Effector CD4-positive, alpha-beta T cell (primary cell): ENCODE results near the gene SCGB1A1.
"Not testable (repeated sequence)": the region's sequence is repeated elsewhere in the genome, so short reads cannot be mapped to it uniquely, and the experiment has no call there.

Source experiments
- DNase-seq: peaks from one replicate; pipeline ENCODE4 v3.0.0-alpha.2; 2020

The SCGB1A1 gene

DNA sequence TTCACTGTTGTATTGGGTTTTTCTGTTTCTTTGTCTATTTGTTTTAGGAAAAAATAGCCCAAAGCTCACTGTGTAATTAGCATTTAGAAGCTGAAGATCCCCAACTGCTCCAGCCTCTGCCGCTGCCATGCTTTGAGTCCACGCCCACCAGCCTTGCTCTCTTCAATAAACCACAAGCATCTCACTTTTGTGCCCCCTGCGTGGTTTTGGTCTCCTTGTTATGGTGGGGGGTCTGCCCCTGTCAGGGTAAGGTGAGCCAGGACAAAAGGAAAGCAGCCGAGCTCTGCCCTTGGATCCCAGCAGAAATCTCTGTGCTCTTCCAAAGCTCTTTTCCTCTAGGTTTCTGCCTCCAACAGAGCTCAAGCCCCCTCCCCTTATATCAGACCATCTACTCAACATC, 4.2 kb downstream of the SCGB1A1 start:
- no peak for DNase-seq

DNA sequence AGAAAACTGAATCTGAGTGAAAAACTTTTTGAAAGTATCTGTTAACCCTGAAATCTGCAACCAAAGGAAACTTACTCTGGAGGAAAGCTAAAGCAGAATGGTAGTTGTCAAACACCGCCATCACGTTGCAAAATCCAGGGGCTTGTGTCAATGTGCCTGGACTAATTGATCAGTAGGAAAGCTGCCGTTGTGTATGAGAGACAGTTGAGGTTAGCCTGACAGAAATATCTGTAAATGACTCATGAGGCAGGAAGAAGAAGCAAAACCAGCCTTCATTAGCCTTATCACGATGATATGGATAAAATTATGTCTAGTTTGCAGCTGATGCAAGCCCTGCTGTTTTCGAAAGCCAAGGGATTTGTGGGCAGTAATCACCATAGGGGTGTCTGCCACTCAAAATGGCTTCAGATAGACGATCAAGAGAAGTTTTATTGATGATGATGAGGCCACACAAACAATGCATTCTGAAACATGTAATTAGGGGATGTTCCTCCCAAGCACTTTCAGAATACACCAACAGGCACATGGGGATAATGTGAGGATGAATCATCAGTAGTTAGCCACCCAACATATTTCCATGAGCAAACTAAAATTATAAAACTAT, 8.9 kb downstream of the SCGB1A1 start:
- DNase-seq = no peak

DNA sequence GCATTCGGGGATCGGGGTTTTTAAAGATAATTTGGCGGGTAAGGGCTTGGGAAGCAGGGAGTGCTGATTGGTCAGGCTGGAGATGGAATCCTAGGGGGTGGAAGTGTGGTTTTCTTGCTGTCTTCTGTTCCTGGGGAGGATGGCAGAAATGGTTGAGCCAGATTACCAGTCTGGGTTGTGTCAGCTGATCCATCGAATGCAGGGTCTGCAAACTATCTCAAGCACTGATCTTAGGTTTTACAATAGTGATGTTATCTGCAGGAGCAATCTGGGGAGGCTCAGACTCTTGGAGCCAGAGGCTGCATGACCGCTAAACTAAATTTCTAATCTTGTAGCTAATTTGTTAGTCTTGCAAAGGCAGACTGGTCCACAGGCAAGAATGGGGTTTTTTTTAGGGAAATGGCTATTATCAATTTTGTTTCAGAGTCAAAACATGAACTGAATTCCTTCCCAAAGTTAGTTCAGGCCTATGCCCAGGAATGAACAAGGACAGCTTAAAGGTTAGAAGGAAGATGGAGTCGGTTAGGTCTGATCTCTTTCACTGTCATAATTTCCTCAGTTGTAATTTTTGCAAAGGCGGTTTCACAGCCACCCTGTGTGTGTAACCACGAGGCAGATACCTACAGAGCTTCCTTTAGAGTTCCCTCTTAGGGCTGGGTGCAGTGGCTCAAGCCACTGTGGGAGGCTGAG, 10.2 kb downstream of the SCGB1A1 start:
- no peak for DNase-seq

DNA sequence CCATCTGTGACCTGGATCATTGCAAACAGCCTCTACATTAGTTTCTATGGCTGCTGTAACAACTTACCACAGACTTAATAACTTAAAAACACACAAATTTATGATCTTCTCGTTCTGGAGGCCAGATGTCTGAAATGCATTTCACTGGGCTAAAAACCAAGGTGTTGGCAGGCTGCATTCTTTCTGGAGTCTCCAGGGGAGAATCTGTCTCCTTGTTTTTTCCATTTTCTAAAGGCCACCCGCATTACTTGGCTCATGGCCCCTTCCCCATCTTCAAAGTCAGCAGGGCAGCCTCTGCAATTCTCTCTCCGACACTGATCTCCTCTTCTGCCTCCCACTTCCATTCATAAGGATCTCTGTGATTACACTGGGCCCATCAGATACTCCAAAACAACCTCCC, 11.6 kb downstream of the SCGB1A1 start:
- no peak for DNase-seq

DNA sequence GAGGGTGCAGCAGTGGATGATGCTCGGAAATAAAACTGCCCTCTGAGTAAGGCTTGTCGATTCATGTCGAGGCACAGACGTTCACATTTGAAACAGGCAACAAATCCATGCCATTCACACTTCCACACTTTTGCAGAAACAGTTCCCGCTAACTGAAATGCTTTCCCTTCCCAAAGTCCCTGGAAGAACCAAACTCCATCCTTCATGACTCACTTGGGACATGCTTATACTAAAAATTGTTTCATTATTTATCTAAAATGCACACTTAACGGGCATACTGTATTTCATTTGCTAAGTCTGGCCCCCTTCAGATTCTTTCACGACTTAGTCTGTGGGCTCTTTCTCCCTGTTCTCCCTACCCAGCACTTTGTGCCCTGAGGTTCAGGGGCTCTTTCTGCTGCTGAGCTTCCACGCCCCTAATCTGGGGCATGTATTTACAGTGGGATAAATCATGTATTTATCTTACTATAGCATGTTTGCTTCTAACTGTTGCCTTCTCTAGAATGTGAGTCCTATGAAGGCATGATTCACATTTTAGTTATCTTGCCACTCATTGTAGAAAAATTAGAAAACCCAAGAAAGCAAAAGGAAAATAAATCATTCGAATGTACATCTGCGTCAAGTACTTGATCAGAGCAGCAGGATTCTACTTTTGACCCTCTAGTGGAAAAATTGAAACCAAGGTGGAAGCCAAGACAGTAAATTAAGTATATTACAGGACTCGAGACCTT, 12.5 kb downstream of the SCGB1A1 start:
- DNase-seq = no peak

DNA sequence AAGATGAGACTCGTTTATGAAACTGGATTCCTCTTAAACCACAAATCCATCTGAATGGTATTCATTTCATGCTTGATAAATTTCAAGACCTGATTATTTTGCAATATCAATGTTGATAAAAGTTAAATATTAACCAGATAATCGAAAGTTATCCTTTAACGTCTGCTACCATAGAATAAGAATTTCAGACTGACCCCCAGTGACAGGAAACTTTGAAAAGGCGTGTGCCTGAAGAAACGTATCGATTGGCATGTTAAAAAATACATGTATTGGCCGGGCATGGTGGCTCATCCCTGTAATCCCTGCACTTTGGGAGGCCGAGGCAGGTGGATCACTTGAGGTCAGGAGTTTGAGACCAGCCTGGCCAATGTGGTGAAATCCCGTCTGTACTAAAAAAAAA, 13.9 kb downstream of the SCGB1A1 start:
- DNase-seq = no peak

DNA sequence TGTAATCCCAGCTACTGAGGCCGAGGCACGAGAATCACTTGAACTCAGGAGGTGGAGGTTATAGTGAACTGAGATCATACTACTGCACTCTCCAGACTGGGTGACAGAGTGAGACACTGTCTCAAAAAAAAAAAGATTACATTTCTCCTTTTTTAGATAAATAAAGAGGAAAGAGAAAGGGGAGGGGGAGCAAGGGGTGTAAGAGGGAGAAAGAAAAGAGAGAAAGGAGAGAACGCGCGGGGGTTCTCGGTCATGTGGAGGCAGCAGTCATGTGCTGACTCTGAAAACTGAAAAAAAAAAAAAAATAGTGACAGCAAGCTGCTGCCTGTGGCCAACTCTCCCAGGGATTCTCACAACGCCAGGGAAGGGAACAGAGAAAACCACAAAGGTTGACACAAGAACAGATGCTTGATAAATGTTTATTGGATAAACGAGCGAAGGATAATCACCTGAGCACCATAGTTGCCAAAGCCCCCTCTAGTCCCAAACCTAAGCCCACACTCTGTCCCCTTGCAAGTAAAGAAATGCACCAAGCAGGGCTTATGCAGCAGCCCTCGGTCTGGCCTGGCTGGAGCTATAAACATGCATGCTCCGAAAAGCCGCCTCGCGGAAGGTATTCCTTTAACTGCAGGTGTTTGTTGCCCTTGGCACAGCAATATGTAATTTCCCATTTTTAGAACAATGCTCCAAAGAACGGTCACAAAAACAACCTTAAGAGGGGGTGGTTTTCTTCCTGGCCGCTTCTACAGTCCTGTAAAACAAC, 14.5 kb downstream of the SCGB1A1 start:
- DNase-seq = no peak

DNA sequence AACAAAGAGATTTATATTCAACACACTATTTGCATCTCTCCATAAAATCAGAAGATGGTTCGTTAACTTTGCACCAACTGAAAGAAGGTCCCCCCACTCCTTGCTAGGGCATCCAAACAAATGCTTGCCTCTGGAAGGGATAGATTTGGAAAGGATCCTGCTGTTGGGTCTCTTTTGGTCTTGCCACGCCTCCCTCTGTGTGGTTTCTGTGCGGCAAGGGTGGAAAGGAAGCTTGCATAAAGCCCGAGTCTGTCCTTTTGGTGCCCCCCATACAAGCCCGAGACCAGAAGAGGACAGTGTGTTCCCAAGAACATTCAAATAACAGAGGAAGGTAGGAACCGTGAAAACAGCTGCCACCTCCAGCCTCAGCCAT, 15.1 kb downstream of the SCGB1A1 start:
- no peak for DNase-seq

DNA sequence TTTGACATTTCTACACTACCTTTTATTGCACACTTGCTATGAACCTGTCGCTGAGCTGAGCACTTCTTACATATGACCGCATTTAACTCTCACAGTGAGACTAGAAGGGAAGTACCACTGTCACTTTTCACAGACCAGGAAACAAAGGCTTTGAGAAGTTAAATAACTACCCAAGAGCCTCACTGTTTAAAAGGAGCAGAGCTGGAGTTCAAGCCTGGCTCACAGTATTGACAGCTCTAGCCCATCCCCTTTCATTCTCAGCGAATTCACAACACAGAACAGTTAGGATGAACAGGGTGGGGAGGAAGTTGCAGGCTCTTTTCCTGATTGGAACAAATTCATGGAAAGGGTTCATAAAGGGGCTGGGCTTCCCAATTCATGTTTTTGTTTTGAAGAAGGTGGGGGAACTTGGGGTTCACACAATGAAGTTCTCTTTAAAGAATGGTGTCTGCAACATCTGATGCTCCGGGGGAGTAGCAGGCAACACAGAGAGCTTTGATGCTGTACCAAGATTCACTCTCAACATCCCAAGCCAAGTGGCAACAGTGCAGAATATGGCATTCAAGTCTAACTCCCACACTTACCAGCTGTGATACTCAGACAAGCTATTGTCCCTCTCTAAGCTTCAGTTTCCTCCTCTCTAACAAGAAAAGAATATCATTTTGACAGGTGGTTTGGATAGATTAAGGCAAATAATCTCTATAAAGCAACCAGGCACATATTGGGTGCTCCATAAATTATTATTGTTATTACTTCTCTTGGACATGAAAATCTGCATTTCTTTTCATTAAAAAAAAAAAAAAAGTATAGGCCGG, 17.2 kb downstream of the SCGB1A1 start:
- DNase-seq = no peak

DNA sequence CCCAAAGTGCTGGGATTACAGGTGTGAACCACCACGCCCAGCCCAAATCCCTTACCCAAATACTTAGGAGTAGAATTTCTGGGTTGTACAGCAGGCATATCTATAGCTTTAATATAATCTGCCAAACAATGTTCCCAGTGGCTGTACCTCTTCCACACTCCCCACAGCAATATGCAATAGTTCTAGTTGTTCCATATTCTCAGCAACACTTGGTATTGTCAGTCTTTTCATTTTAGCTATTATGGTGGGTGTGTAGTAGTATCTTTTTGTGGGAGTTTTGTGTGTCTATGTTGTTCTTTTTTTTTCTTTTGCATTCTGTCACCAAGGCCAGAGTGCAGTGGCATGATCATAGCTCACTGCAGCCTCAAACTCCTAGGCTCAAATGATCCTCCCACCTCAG, 18.8 kb downstream of the SCGB1A1 start:
- DNase-seq = no peak

DNA sequence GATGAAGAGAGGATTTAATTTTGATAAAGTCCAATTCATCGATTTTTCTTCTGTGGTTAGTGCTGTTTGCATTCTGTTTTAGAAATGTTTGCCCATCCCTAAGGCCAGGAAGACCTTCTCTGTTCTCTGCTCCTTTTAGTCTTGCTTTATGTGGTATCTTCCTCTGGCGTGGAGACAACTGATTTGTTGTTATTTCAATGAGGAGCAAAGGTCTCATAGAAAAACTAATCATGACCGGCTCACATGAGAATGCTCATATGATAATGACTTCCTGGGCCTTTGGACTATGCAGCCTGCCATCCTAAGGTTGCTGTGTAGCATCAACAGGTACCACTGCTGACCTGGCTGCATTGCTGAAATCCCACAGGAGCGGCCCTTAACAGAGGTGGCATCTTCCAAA, 19.8 kb downstream of the SCGB1A1 start:
- DNase-seq = no peak

DNA sequence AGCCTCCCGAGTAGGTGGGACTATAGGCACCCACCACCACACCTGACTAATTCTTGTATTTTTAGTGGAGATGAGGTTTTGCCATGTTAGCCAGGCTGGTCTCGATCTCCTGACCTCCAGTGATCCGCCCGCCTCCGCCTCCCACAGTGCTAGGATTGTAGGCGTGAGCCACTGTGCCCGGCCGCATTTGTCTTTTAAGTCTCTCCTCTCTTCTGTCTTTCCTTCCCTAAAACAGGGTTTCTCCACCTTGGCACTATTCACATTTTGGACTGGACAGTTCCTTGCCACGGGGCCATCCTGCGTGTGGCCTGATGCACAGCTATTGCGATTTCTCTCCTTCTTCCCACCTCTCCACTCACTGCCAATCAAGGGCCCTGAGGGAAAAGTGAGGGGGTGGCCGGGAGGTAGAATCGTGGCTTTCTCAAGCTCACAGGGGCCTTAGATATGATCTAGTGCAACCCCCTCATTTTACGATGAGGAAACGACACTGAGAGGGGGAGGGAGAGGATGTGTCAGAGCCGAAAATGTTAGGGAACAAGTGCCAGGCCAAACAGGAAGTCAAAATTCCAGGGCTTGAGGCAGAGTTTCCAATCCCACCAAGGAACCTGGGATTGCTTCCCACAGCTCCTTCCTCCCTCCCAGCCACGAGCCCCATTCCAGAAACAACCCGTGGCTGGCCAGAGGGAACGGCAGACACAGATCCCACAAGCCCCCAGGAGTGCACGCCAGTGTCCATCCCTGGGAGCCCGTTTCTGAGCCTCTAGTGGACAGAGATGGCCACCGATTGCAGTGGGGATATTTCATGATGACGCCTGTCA, 21.2 kb downstream of the SCGB1A1 start:
- no peak for DNase-seq

DNA sequence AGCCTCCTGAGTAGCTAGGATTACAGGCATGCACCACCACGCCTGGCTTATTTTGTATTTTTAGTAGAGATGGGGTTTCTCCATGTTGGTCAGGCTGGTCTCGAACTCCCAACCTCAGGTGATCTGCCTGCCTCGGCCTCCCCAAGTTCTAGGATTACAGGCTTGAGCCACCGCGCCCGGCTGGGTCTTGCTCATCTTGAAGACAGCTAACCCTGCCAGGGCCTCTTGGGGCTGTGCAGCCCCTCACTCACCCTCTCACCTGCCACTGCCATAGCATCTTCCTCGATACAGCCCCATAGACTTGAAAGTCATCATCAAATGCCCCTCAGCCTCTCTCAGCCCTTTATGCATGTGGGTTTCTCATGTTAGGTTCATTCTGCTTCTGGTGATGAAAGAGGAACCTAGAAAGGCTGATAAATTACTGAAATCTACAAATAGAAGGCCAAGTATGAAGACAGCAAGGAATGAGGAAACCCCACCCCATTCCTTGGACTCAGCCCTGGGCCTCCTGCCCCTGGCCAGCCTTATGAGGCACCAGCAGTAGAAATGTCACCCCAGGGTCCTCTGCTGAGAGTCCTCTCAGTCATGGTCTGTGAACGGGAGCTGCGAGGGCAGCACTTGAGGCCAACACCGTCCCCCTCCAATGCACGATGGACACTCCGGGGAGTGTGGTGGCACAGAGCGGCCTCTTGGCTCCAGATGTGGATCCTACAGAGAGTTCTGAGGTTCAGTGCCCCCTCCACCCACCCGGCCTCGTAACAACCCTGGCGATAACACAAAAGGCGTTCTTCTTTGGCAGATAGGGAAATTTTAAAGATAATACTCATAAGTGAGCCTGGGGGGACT, 24.8 kb downstream of the SCGB1A1 start:
- DNase-seq = no peak

DNA sequence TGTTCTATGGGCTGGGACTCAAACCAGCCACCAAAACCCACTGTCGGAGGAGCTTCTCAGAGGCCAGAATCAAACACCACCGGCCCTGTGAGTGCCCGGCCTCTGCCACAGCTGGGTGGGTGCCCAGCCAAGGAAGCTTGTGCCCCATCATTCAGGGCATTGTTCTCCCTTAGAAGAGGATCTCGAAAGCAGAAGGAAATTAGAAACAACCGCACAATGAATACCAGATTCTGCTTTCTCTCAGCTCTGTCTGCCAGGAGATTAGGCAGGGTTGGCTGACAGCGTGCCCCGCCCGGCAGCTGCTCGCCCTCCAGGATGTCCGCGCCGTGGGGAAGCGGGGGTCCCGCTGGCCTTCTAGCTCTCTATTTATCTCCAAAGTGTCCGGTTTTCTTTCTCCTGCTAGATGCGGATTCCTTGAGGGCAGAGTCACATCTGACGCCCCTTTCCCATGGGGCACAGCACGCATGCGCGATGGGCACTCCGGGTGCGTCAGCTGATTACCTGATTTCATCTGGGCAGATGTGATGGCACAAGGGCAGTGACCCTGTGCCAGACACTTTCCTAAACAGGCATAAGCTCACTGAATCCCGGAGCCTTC, 25.5 kb downstream of the SCGB1A1 start:
- DNase-seq = no peak

DNA sequence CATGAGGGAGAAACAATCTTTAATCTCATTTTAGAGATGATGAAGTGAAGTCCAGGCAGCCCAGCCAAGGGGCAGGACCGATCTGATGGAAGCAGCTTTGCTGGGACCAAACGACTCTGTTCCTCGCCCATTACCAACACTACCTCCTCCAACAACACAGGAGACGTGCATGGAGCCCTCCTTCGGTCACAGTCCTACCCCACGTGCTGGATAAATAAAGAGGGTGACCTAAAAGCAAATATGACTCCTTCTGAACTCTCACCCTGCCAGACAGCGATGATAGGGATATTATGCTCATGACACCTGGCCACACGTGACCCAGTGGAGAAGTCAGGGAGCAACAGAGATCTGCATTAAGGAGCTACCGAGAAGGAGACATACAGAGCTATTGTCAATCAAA, 26.0 kb downstream of the SCGB1A1 start:
- DNase-seq = no peak

DNA sequence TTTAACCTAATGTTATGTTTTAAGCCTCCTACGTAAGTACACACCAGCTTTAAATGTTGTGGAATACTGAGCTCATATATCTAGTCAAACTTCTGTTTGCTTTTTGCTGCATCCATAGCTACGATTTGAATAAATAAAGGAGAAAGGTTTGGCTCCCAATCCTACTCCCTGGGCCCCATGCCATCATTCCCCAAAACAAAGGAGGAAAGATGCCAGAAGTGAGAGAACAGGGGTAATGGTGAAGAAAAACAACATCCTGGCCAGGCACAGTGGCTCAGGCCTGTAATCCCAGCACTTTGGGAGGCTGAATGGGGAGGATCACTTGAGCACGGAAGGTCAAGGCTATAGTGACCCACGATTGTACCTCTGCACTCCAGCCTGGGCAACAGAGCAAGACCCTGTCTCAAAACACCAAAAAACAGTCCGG, 26.5 kb downstream of the SCGB1A1 start:
- DNase-seq = no peak

DNA sequence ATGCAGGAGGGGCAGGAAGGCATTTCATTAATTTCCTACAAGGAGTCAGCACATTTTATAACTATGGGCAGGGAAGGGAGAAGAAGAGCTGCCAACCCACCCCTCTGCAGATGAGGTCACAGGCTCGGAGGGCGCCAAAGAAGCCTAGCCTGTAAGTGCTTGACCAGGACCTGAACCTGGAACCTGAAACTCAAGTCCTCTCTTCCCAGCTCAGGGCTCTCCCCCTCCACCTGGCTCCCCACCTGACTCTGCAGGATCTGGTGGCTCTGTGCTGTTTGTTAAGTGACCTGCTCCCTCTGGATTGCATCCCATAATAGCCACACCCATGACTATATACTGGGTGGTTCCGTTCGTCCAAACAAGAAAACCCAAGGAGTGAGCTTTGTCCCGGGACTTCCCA, 27.3 kb downstream of the SCGB1A1 start:
- DNase-seq = no peak

DNA sequence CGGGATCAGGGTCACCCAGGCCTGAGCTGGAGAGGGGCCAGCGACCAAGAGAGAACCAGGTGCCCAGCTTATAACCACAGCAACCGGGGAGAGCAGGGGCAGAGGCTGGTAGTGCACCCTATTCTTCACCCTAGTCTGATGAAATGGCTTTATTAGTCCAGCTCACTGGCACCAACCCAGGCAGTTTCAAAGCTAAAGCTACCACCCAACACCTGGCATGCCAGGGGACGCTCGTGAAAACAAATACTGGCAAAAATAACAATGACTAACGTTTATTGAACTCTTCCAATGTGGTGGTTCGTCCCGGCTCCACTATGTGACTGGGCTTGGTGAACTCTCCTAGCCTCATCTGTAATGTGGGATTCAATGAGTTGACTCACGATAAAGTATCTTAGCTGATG, 30.6 kb downstream of the SCGB1A1 start:
- no peak for DNase-seq

DNA sequence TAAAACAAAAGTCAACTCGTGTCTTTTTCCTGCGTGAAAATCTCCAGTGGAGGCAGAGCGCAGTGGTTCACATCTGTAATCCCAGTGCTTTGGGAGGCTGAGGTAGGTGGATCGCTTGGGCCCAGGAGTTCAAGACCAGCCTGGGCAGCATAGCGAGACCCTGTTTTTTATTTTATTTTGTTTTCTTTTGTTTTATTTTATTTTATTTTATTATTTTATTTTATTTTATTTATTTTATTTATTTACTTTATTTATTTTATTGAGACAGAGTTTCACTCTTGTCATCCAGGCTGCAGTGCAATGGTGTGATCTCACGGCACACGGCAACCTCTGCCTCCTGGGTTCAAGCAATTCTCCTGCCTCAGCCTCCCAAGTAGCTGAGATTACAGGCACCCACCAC, 31.1 kb downstream of the SCGB1A1 start:
- not testable (repeated sequence) for DNase-seq

DNA sequence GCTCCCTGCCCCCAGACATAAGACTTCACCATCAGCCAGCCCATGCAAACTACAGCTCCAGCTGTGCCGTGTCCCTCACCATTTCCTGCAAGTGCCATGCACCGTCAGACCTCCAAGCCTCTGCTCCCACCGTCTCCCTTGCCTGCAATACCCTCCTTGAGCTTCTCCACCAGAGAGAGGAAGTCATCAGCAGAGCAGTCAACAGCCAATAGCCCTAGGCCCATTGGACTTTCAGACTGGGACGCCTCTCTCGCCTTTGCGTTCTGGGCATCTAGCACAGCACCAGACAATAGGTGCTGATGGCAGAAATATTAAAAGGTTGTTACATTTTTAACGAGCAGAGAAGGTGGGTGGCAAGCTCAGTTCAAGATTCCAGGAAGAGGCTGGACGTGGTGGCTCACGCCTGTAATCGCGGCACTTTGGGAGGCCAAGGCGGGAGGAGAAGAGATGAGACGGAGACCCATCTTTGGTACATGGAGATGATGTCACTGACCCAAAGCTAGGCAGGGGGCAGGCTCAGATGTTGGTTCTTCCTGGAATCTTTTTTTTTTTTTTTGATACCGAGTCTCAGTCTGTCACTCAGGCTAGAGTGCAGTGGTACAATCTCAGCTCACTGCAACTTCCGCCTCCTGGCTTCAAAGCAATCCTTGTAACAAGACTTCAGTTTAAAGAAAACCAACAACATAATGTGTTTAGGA, 31.9 kb downstream of the SCGB1A1 start:
- DNase-seq = no peak
